HL-60/S4 treated with phorbol 12-myristate 13-acetate at 8.2 ng/mL for 4 days and 3 days (cell line): ENCODE results near the gene PGBD1.

Experiments
- in situ Hi-C: fragments of 300-500 bp; cut with MboI; formaldehyde crosslinking; loops from 2 replicates; pipeline ENCODE4 v1.15.0; 2022; ENCODE audit warnings: low sequenced_read_pairs

Gene PGBD1

GRCh38 chr6:28333599-28334018 is 52.2 kb downstream of the PGBD1 start:
- in situ Hi-C loops: no loop called here

DNA sequence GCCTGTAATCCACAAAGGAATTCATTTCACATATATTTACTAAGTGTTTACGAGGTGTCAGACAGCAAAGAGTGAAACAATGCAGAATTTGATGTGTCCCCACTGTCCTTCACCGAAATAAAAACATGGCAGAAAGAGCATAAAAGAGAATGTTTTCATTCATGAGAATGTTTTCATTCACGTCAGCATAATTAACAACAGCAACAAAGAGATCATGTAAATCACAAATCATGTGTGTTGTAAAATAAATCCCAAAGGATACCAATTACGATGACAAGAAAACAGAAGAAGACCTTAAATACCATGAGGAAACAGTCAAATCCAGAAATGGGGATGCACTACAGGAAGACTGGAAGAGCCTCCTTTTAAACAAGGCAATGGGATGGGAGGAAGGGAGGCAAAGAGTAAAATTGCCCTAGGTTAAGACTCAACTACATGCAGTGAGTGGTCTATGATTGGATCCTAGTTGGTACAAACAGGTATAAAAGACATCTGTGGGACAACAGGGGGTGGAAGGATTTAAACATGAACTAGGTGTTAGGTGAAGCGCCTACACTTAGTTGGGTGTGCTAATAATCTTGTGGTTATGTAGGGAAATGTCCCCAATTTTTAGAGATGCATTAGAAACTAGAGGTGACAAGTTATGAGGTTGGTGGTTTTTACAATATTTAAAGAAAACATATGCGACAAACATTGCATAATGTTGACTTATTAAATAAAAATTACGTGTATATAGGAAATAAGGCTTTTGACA is 53.1 kb downstream of the PGBD1 start:
- in situ Hi-C loops: no loop called here

GRCh38 chr6:28335040-28335563 is 53.7 kb downstream of the PGBD1 start:
- in situ Hi-C loops: no loop called here

DNA sequence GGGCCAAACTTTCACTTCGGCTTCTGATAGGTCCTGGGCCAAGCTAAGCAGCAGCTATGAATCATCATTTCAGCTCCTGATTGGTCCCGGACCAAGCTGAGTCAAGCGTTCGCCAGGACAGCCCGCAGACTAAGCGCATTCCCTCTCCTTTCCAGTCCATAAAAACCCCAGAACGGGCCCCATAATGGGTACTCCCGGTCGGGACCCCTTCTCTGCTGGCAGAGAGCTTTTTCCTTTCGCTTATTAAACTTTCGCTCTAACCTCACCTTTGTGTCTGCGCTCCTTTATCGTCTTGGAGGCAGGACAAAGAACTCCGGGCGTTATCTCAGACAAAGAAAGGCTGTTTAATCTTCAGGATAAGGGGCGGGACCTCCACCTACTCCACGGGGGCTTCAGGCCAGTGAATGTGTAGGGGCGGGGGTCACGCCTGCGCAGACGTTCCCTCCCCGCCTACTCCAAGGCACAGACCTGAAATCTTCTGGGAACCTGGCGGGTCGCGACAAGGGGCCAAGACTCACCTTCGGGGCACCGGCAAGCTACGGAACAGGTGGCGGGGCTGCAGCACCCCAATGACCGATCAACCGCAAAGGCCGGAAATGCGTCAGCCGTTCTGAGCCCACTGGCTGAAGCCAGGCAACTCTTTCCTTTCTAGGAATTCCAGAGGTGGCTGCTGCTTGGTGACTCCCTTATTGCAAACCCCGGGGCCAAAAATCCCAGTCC is 54.4 kb downstream of the PGBD1 start, which contains the start of gene ZSCAN31:
ZSCAN31 (minus strand) TSS at position 585 of the 720 bp plus-strand sequence. CDS start 6,465 bp downstream, outside the sequence.
- in situ Hi-C loops: no loop called here

- in situ Hi-C loops: no loop called here
Measured at GRCh38 chr6:28336284-28337120, 55.1 kb downstream of the PGBD1 start.

DNA sequence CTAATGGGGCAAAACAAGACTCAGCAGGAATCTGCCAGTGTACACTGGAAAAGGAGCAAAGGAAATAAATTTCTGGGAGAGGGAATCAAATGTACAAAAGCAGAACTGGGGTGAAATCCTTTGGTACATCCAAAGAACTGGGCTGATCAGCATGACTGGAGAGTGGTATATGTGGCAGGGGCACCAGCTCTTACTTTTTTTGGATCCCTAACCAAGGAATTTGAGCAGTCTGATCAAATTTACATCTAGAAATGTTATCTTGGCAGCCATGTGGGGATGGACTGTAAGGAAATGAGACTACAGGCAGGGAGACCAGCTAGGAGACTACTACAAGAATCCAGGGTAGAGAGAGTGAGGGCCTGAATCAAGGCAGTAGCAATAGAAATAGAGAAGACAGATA is 55.7 kb downstream of the PGBD1 start:
- in situ Hi-C loops: no loop called here

- in situ Hi-C loops: no loop called here
Measured at GRCh38 chr6:28340310-28341095, 59.1 kb downstream of the PGBD1 start.

- in situ Hi-C loops: no loop called here
Measured at GRCh38 chr6:28343898-28344677, 62.7 kb downstream of the PGBD1 start.

DNA sequence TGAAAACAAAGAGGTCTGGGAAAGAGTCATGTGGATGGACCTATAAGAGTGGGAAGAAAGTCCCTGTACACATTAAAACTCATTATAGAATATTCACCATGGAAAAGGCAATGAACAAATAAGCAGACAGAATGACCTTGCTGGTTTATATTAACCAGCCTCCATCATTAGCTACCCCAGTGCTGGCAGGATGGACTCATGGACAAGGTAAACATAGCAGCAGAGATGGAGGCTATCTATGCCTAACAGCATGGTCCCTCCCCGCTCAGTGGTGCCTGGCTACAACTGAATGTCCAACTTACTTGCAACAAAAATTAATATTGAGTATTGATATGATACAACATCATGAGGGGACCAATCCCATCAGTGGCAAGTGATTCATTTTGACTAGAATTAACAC is 63.8 kb downstream of the PGBD1 start:
- in situ Hi-C loops: no loop called here

DNA sequence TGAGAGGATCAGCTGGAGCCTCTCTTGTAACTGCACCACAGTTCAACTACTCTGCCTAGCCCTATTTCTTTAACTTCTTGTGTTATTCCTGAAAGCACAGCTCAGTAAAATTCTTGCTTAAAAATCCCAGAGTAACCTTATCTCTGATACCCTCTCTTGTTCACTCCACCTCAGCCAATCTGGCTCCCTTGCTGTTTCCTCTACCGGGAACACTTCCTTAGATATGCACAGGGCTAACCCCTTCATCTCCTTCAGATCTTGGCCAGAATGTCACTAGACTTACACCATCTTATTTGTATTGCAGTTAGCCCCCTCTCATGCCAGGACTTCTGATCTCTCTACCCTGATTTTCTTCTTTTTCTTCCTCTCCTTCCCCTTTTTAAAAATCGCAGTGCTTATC is 65.7 kb downstream of the PGBD1 start:
- in situ Hi-C loops: no loop called here

DNA sequence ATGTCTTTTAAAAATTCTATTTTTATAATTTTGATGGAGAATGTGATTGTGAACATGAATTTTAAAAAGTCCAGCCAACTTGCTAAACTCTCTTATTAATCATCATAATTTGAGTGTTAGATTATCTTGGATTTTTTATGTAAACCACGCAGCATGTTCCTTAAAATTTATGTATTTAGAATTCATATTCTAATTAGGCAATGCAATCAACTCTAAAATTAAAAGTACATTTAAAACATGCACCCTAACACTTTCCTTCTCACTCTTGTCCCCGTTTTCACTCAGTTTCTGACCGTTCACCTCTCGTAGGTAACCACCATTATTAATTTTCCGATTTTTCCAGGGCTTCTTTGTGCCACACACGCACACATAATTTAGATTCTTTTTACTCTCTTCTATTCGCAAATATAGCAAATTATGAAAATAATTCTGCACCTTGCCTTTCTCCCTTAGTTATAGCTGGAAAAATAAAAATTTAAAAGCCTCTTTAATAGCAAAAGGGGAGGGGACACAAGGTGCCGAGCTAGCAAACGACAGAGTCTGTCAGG is 68.0 kb downstream of the PGBD1 start:
- in situ Hi-C loops: no loop called here

DNA sequence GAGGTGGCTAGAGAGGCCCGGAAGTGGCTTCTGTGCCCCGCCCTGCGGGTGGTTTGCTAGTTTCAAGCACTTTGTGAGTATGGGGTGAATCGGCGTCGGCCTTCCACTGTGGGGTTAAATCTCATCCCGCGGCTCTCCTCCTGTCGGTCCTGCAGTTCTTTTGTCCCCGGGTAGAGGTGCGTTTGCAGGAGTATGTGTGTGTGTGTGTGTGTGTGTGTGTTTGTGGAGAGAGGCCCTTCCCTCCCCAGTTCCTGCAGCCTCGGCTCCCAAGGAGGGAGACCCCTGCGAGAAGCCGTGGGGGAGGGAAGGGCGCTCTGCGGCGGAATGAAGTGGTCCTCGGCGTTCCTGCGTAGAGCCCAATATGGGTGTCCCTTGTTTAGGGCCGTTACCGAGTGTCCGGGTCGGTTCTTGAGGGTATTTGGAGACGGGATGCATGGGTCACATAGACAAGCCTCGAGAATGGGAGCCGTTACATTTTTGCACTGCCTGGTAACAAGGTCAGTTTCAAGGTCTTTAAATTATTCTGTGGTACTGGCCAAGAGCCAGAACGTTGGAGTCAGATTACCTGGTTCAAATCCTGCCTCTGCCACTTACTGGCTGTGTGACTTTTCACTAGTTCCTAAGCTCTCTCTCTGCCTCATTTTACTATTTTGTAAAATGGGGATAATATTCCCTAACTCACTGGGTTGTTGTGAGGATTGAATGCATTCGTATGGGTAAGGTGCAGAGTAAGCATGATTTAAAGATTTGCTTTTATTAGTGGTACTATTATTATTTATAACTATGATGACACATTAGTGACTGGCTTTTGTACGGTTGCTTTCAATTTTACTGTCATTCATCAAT is 68.7 kb downstream of the PGBD1 start, which contains the start of gene ZKSCAN3:
ZKSCAN3 (plus strand) TSS at position 56 of the 846 bp plus-strand sequence. CDS start 9,640 bp downstream, outside the sequence.
- in situ Hi-C loops: loop anchor here (25.0 kb wide), 1 partner anchor 1188 kb away; no protein-coding TSS in a partner anchor

- in situ Hi-C loops: loop anchor here (25.0 kb wide), 1 partner anchor 1189 kb away; no protein-coding TSS in a partner anchor
Measured at GRCh38 chr6:28351087-28351486, 69.7 kb downstream of the PGBD1 start.

DNA sequence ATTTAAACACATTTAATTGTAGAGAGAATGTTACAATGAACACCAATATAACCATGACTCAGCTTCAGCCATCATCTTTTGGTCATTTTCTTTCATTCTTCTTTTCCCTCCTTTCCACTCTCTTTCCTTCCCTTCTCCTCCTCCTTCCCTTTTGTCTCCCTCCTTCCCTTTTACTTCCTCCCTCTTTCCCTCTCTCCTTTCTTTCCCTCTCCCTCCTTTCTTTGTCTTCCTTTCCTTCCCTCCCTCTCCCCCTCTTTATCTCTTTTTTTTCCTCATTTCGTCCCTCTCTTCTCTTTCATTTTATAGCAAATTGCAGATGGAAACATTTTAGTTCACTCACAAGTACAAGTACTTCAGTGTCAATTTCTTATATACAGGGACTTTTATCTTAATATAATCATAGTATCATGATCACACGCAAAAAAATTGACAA is 70.1 kb downstream of the PGBD1 start:
- in situ Hi-C loops: loop anchor here (25.0 kb wide), 1 partner anchor 1189 kb away; no protein-coding TSS in a partner anchor
